Measurements from ENCODE around the gene NECTIN3. TPM values are rescaled to one million over a fixed set of nuclear protein-coding genes. Genes with fewer than 3 reads are reported as not detected.

The NECTIN3 gene
- total RNA-seq, 4 donors from 2014 or later, result 4.3 to 9.7 (median 5.8) TPM

DNA sequence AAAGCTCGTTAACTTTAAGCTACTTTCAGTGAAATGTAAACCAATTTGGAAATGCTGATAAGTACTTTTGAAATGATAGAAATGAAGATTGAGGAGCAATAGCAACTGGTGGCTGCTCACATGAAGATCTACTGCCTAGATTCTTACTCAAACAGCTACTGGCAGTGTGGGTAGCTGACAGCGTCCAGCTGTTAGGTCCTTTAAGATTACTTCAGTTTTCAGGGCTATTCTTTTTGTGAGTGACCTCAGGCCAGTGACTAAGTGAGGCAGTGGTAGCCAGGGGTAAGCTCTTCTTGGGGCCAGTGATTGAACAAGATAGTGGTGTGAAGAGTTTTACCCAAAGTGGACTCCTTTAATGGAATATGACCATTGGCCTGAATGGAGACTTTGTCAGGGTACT lies 41.3 kb downstream of the NECTIN3 start:
- TF ChIP-seq, protein P1, sequence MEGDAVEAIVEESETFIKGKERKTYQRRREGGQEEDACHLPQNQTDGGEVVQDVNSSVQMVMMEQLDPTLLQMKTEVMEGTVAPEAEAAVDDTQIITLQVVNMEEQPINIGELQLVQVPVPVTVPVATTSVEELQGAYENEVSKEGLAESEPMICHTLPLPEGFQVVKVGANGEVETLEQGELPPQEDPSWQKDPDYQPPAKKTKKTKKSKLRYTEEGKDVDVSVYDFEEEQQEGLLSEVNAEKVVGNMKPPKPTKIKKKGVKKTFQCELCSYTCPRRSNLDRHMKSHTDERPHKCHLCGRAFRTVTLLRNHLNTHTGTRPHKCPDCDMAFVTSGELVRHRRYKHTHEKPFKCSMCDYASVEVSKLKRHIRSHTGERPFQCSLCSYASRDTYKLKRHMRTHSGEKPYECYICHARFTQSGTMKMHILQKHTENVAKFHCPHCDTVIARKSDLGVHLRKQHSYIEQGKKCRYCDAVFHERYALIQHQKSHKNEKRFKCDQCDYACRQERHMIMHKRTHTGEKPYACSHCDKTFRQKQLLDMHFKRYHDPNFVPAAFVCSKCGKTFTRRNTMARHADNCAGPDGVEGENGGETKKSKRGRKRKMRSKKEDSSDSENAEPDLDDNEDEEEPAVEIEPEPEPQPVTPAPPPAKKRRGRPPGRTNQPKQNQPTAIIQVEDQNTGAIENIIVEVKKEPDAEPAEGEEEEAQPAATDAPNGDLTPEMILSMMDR (IDR thresholded peaks at IDR 0.05 in 4 of 5, conservative IDR thresholded peaks at IDR 0.05 in 1 of 5), result no peak
- DNase-seq (no peak), ATAC-seq (no peak)
- in situ Hi-C loops (cut with MboI; ENCODE audit: low sequenced_read_pairs in 4 of 4), result no loop called here
- Histone ChIP-seq H3K9me3 (no peaks in the 10 kb centered on the region), H3K4me1 (no peaks in the 10 kb centered on the region), H3K36me3 (no peaks in the 10 kb centered on the region), H3K27me3 (no peaks in the 10 kb centered on the region), H3K27ac (no peak overlapping the region), H3K4me3 (no peak overlapping the region)
- intact Hi-C loops (cut with DNase I; ENCODE audit: low total_unique reads), result no loop called here

DNA sequence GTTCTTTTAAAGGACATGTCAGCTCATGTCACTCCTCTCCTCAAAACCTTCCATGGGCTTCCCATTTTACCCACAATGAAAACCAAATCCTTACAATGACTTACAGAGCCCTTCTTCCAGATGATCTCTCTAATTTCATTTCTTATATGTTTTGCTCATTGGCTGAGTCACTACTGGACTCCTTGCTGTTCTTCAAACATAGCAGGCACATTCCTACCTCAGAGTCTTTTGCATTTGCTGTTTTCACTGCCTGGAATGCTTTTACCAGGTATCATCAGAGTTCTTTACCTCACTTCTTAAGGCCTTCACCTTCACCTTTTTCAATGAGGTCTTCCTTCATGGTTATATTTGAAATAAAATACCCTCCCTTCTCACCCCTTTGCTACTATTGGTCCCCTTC lies 57.3 kb downstream of the NECTIN3 start:
- intact Hi-C loops (cut with DNase I; ENCODE audit: low total_unique reads), result loop anchor here (2.0 kb wide), 1 partner anchor 20 kb away; no protein-coding TSS in a partner anchor
- in situ Hi-C loops (cut with MboI; ENCODE audit: low sequenced_read_pairs in 4 of 4), result loop anchor here in 1 of 4 donors (25.0 kb wide), 1 partner anchor 417 kb away; no protein-coding TSS in a partner anchor
- ATAC-seq, result no peak

DNA sequence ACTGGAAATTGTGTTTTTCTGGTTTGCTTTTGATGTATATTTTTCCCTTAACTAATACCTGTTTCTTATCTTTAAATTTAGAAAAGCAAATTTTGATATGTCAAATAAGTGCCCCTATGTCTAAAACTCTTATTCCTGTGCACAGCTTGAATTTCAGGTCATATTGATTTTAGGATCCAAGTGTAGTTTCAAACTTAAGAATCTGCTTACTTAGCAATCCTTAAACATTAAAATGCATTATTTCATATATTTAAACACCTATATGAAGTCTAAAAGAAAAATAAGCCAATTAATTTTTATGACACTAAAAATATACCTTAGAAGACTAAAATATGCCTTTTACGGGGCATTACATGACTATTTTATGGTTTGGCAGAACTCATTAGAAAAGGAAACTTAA lies 59.2 kb downstream of the NECTIN3 start:
- Histone ChIP-seq H3K4me1 (no peaks in the 10 kb centered on the region), H3K4me3 (no peak overlapping the region), H3K9me3 (no peaks in the 10 kb centered on the region), H3K27me3 (no peaks in the 10 kb centered on the region), H3K36me3 (no peaks in the 10 kb centered on the region), H3K27ac (no peak overlapping the region)
- intact Hi-C loops (cut with DNase I; ENCODE audit: low total_unique reads), result no loop called here
- TF ChIP-seq, protein P1 (IDR thresholded peaks at IDR 0.05 in 4 of 5, conservative IDR thresholded peaks at IDR 0.05 in 1 of 5), result no peak
- TF ChIP-seq POLR2A (IDR thresholded peaks at IDR 0.05), result no peak
- ATAC-seq (no peak), DNase-seq (no peak)
- in situ Hi-C loops (cut with MboI; ENCODE audit: low sequenced_read_pairs in 4 of 4), result loop anchor here in 1 of 4 donors (25.0 kb wide), 1 partner anchor 419 kb away; no protein-coding TSS in a partner anchor

More for the DNA sequence above, 57.3 kb downstream of the NECTIN3 start:
- TF ChIP-seq, protein P1 (IDR thresholded peaks at IDR 0.05 in 4 of 5, conservative IDR thresholded peaks at IDR 0.05 in 1 of 5), result no peak
- TF ChIP-seq POLR2A (IDR thresholded peaks at IDR 0.05), result no peak
- no peak for DNase-seq
- Histone ChIP-seq H3K27me3 (no peaks in the 10 kb centered on the region), H3K27ac (no peak overlapping the region), H3K4me3 (no peak overlapping the region), H3K36me3 (no peaks in the 10 kb centered on the region), H3K4me1 (no peaks in the 10 kb centered on the region), H3K9me3 (no peaks in the 10 kb centered on the region)

DNA sequence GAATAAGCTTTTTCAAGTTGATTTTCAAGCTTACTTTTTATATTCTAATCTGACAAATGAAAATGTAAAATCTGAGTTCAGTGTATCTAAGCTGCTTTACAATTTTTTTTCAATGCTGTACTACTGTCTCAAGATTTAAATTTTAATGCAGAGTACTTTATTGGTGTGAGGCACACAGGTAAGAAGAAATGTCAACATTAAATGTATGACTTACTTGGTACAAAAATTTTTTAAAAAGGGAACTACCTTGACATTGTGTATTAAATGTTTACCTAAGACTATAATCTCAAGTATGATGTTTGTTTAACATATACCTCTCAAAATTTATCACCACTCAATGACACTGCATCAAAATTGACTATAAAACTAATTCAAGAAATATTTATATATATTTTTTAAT lies 62.7 kb downstream of the NECTIN3 start:
- in situ Hi-C loops (cut with MboI; ENCODE audit: low sequenced_read_pairs in 4 of 4) (loop anchor here in 1 of 4 donors (25.0 kb wide), 1 partner anchor 422 kb away; no protein-coding TSS in a partner anchor), intact Hi-C loops (cut with DNase I; ENCODE audit: low total_unique reads) (no loop called here)
- H3K27me3 ChIP-seq, result no peaks in the 10 kb centered on the region

More for the DNA sequence above, 62.7 kb downstream of the NECTIN3 start:
- no peak for DNase-seq
- no peaks in the 10 kb centered on the region for H3K9me3 ChIP-seq
- no peak for ATAC-seq
- TF ChIP-seq POLR2A (IDR thresholded peaks at IDR 0.05), result no peak
- TF ChIP-seq, protein P1 (IDR thresholded peaks at IDR 0.05 in 4 of 5, conservative IDR thresholded peaks at IDR 0.05 in 1 of 5), result no peak
- peaks cover 0 to 7% of the 10 kb centered on the region in 2 donors for H3K4me1 ChIP-seq
- no peak overlapping the region for H3K27ac ChIP-seq
- H3K36me3 ChIP-seq, result no peaks in the 10 kb centered on the region
- no peak overlapping the region for H3K4me3 ChIP-seq

Data from gastrocnemius medialis (tissue), 4 donors.